Measurements from ENCODE around the gene SLC5A4.

Gene SLC5A4

GRCh38 chr22:32206774-32207758 is 48.1 kb downstream of the SLC5A4 start:
- in situ Hi-C loops (cut with MboI; ENCODE audit: low pct_unique_long_range_greater_than_20kb, low sequenced_read_pairs, unreplicated experiment) = no loop called here
- DNase-seq (ENCODE audit: low spot score) = peak; percentile 51

GRCh38 chr22:32205974-32206773 is 49.0 kb downstream of the SLC5A4 start:
- no peak for DNase-seq (ENCODE audit: low spot score)
- in situ Hi-C loops (cut with MboI; ENCODE audit: low pct_unique_long_range_greater_than_20kb, low sequenced_read_pairs, unreplicated experiment) = no loop called here
- no peak for TF ChIP-seq CTCF (IDR thresholded peaks at IDR 0.05; ENCODE audit: extremely low read depth, insufficient read depth, missing control alignments)

More at GRCh38 chr22:32206774-32207758, 48.1 kb downstream of the SLC5A4 start:
- peak; percentile 71 for TF ChIP-seq CTCF (IDR thresholded peaks at IDR 0.05; ENCODE audit: extremely low read depth, insufficient read depth, missing control alignments)

GRCh38 chr22:32204856-32205722 is 50.1 kb downstream of the SLC5A4 start, which contains the start of gene RFPL2:
Gene RFPL2, minus strand, starts transcription at chr22:32205073. Its CDS starts 2,622 bp downstream, at chr22:32202451.
- DNase-seq (ENCODE audit: low spot score) = peak; percentile 58
- in situ Hi-C loops (cut with MboI; ENCODE audit: low pct_unique_long_range_greater_than_20kb, low sequenced_read_pairs, unreplicated experiment) = no loop called here
- no peak for TF ChIP-seq CTCF (IDR thresholded peaks at IDR 0.05; ENCODE audit: extremely low read depth, insufficient read depth, missing control alignments)

GRCh38 chr22:32204040-32204855 is 50.9 kb downstream of the SLC5A4 start:
- TF ChIP-seq CTCF (IDR thresholded peaks at IDR 0.05; ENCODE audit: extremely low read depth, insufficient read depth, missing control alignments) = no peak
- in situ Hi-C loops (cut with MboI; ENCODE audit: low pct_unique_long_range_greater_than_20kb, low sequenced_read_pairs, unreplicated experiment) = no loop called here
- peak; percentile 48 for DNase-seq (ENCODE audit: low spot score)

GRCh38 chr22:32203181-32204039 is 51.7 kb downstream of the SLC5A4 start:
- in situ Hi-C loops (cut with MboI; ENCODE audit: low pct_unique_long_range_greater_than_20kb, low sequenced_read_pairs, unreplicated experiment) = no loop called here
- no peak for TF ChIP-seq CTCF (IDR thresholded peaks at IDR 0.05; ENCODE audit: extremely low read depth, insufficient read depth, missing control alignments)
- DNase-seq (ENCODE audit: low spot score) = no peak

All from GM13977 (cell line).